HCEC 1CT (cell line): ENCODE results near the gene NR2C2.

Experiments used
- DNase-seq: peaks from one replicate; pipeline ENCODE4 v3.0.0-alpha.2; 2017

The NR2C2 gene

DNA sequence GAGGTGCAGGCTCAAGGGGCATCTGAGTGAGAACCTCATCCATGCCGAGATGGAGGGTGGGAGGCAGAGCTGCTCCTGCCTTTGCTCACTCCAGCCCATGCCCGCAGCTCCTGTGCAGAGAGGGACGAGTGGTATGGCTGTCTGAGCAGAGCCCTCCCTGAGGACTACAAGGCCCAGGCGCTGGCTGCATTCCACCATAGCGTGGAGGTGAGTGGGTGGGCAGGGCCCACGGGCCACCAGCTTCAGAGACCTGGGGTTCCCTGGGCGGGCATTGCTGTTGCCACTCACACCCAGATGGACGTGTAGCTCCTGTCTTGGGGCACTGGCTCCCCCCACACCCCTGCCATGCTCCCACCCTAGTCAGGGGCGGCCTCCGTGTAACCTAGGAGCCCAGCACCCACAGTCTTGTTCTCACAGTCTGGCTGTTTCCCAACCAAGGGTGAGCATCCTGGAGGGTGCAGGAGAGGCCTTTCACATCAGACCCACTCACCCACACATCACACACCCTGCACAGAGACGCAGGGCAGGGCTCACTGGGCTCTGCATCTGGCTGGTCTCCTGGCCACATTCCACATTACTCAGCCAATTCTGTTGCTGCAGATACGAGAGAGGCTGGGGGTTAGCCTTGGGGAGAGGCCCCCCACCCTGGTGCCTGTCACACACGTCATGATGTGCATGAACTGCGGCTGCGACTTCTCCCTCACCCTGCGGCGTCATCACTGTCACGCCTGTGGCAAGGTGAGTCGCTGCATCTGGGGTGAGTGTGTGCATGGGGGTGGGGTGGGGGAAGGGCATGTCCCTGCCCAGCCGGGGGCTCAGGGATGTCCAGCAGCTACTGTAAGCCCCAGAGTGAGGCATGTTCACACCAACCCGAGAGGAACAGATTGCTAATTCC is 25.3 kb upstream of the NR2C2 start:
- DNase-seq = no peak

DNA sequence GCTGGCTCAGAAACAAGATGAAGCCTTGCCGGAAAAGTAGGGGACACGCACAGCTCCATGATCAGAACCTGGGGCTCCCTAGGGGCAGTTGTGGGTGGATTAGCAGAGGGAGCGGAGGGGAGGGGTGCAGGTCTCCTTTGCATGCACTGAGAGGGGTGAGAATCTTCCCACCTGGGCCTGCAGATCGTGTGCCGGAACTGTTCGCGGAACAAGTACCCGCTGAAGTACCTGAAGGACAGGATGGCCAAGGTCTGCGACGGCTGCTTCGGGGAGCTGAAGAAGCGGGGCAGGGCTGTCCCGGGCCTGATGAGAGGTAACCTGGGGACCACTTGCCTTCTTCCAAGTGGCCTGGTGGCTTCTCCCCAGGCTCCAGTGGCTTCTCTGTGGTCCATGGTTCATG is 24.5 kb upstream of the NR2C2 start:
- DNase-seq = no peak

DNA sequence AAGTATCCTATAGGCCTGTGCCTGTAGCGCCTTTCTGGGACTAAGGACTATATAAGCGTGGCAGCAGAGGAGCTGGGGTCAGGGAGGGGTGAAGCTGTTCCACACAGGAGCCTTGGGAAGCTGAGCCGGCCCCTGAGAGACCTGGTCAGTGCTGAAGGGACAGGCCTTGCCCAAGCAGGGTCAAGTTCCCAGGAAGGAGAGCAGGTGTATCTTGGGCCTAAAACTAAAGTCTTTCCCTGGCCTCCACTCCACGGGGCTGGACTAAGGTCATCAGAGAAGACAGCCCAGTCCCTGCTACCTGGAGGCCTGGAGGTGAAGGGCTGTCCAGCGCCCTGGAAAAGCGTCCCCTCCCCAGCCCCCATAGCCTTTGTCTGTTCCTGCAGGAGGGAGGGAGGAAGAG is 23.9 kb upstream of the NR2C2 start:
- DNase-seq = no peak

DNA sequence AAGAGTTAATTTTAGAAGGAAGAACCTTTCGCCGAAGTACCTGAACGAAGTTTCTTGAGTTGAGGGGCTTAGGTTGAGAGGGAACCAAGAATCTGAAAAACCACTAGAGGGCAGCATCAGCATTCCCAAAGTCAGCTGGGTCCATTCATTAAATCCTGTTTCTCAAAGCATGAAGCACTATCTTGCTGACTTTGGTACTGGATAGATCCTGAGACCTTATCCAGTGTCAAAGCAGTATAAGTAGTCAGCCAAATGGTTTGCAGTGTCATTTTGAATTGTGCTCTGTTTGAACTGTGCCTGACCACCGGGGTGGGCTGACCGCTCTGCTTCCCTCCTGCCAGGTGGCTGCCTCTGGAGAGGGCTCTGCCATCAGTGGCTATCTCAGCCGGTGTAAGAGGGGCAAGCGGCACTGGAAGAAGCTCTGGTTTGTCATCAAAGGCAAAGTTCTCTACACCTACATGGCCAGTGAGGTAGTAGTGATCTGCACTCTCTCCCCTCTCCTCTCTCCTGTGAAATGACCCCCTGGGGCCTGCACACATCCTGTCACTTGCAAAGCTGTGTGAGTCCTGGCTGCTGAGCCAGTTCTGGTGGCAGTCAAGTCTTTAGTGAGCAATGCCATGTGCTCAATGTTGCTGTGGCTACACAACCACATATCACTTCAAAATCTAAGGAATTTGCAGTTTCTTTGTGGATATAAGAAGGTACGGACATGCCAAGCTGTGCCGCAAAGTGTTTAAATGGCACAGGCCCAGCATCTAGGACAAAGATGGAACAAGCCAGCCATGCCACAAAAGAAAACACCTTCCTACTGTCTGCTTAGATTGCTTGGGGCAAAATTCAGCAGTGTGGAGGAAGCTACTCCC is 21.4 kb upstream of the NR2C2 start:
- DNase-seq = peak; percentile 57

DNA sequence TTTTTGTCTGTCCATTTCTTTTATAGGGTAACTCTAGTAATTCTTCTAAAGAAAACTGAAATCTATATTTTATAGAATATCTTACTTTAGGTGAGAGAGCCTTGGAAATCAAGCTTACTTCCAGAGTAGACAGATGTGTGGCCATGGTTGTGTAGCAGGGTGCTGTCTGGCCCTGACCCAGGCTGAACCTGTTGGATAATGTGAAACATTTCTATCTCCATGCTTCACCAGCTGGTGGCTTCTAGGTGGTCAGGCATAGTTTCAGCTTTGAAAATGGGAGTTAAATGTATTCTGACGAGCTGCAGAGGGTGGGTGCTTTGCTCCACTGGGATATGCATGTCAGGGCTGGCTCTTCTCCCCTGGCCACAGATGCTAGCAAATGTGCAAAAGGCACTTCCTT is 20.8 kb upstream of the NR2C2 start:
- DNase-seq = no peak

DNA sequence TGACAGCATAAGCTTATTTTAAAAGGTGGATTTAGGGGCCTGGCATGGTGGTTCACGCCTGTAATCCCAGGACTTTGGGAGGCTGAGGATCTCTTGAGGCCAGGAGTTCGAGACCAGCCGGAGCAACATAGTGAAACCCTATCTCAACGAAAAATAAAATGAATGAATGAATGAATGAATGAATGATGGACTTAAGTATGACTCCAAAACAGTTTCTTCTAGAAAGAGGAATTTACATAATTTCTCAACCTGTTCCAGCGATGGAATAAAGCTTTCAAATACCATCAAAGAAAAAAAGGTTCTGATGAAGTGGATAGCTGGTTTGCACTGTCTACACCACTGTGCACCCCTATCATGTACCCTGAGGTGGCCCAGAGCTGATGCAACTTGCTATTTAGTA is 20.1 kb upstream of the NR2C2 start:
- no peak for DNase-seq

DNA sequence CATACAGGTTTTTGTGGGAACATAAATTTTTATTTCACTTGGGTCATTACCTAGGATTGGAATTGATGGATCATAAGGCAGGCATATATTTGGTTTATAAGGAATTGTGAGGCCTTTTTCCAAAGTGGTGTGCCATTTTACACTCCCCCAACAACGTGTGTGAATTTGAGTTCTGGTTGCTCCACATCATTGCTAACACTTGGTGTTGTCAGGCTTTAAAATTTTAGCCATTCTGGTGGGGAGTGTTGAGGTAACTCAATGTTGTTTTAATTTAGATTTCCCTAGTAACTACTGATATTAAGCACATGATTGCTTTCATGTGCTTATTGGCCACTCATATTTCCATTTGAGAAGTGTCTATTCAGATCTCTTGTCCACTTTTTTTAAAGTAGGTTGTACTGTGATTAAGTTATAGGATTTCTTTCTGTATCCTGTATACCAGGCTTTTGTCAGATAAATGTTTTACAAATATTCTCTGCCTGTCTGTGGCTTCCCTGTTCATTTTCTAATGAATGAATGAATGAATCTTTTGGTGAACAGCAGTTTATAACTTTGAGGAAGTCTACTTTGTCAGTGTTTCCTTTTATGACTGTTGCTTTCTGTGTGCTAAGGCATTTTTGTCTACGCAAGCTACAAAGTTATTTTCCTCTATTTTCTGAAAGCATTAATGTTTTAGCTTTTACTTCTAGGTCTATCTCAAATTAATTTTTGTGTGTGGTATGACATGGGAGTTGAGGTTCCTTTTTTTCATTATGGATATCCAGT is 17.9 kb upstream of the NR2C2 start:
- no peak for DNase-seq

DNA sequence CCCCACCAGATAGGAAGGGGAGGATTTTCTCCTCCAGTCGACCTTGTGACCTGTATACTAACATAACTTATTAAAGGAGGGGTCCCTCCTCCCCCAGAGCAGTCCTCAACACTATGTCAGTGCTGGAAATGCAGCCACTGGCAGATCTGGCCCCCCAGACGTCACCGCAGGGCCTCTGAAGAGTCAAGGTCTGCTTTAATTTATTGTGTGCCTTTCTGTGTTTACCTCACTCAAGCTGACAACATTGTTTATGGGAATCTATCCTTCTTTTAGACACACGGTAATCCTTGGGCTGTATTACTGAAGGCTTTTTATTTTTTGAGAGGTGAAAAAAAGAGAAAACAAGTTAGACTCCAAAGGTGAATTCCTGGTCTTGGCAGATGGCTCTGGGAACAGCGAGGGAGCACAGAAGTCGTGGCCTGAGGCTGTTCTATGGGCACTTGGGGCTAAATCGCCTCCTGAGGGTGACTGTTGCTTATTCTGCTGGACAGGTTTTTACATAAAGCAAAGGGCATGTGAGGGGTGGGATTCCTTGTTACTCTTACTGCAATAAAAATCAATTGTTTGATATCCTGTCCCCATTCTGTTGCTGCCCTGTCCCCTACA is 13.5 kb upstream of the NR2C2 start:
- no peak for DNase-seq

DNA sequence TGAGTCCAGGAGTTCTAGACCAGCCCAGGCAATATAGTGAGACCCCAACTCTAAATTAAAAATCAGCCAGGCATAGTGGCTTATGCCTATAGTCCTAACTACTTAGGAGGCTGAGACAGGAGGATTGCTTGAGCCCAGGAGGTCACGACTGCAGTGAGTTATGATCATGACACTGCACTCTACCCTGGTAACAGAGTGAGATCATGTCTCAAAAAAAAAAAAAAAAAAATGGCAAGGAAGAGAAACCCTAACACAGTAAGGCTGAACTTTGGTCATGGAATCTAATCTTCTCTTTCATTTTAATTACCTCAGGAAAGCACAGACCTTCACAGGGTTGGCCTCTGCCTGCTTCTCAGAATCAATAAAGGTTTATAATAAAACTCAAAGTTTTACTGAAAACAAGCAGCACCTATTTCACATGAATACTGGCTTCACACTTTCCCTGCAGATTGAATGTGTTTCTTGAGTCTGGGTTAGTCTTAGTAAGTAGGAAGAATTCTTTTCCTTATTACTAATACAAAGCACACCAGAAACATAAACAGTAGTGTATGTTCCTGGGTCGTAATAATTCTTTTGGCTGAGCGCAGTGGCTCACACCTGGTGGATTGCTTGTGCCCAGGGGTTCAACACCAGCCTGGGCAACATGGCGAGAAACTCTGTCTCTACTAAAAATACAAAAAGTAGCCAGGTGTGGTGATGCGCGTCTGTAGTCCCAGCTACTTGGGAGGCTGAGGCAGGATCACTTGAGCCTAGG is 11.6 kb upstream of the NR2C2 start:
- no peak for DNase-seq

DNA sequence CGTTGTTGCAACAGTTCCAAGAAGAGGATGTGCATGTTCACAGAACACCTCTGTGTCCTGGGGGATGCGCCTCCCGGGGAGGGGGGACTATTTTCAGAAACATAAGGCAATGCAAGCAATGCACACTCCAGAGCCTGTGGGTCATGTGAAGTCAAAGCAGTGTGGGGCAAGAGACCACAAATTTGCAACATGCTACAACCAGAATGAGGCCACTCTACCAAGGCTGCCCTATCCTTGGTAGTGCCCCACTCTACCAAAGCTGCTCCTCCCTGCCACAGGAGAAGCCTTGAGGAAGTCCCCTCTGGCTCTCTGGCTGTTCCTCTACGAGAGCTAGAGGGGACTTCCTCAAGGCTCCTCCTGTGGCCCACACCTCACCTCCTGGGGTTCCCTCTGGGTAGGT is 8.4 kb upstream of the NR2C2 start:
- no peak for DNase-seq

DNA sequence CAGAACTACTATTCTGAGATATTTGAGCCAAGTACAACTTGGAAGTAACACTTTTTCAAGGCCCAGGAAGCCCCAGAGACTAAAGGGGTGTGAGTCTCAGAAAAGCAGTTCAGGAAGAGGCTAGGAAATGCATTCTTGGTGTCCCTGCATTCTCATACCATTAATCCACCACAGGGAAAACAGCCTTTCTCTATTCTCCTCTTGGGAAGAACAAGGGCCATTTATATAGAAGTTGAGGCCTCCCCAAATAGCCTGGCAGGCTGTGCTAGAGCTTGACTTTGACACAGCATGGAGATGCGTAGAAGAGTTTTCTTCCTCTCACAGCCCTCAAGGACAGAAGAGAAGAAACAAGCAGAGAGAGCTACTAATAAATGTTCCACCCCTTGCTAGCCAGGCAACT is 5.5 kb upstream of the NR2C2 start:
- no peak for DNase-seq

DNA sequence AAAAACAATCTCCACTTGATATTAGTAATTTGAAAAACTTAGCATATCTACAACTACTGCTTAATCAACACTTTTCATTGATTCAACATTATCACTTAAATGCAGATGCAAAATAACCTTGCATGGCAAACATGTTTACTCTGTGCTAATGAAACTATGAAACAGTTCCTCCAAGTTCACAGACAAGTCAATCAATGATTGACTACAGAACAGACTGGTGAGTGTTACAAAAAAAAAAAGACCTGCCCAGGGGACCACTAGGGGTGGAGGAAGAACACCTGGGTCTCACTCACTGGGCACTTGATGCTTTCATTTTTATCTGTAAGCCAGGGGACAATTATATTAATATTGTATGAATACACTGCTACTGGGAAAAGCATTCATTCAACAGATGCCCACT is 4.3 kb upstream of the NR2C2 start:
- DNase-seq = no peak

DNA sequence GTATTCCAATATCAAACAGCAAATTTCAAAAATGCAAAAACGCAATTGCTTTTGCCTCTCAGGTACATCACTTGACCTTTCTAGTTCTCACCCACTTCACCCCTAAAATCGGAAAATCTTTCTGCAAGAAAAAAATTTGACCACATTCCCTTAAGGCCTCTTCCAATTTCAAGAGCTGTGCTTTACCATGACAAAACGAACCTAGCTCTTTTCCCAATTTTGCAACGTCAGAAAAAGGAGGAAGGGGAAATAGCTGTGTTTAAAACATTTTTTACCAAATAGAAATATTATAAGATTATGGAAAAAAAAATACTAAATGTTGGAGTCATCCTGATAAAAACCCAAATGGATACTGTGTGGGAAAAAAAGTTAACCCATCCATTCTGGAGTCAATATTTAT is 1.1 kb upstream of the NR2C2 start:
- no peak for DNase-seq

DNA sequence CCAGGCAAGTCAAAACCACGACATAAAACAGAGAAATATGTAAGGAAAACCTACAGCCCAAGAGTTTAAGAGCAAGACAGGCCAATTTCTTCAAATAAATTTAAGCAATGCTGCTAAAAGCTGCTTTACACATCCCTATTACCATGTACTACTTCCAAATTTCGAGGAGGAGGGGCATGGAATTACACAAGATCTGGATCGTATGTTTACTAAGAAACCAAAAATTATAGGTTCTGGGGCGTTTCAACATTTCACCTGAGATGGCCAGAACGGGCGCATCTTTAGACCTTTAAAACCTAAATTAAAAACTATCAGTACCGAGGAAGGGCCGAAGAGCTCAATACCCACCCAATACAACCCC is 664 bp upstream of the NR2C2 start:
- no peak for DNase-seq

DNA sequence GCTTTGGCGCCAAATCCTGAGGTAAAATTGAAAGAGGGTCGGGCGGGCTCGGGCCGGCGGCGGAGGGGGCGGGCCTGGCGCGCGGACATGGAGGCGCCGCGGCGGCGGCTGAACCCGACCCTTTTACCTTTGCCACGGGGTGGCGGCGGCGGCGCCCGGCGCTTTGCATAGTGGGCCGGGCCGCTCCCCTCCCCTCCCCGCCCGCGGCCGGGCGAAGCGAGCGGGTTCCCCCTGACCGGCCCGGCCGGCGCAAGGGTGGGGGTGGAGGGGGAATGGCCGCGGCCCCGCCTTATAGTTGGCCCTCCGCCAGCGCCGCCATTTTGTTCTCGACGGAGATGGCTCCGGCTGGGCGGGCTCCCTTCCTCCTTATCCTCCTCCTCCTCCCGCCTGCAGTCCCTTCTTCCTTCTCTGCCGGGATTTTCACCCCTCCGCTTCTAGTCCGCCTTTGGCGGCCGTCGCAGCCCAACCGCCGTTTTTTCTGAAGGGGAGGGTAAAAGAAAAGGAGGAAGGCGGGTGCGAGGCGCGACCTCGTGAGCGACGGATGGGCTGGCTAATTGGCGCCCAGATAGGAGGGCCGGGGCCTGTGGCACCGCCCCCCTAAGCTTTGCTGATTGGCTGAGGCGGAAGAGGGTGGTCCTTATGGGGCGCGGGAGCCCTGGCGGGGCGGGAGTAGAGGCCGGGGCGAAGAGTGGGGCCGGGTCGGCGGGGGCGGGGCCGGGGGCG is 664 bp downstream of the NR2C2 start:
- peak; percentile 96 for DNase-seq

DNA sequence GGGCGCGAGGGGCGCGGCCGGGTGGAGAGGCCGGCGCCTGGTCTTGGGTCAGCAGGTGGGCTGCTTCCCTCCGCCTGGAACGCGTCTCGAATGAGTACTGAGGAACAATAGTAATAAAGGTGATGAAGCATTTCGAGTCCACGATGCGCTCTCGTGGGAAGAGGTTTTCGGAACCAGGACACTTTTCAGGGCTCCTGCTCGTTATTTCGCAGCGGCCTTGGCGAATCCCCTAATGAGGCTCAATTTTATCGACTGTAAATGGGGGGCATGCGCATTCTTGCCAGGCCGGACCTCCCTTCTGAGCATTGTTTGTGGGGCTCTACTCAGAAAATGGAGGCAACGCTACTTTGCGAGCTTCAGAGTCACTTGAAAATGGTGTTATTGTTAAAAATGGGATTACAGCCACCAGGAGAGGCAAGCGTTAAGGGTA is 1.2 kb downstream of the NR2C2 start:
- DNase-seq = no peak

DNA sequence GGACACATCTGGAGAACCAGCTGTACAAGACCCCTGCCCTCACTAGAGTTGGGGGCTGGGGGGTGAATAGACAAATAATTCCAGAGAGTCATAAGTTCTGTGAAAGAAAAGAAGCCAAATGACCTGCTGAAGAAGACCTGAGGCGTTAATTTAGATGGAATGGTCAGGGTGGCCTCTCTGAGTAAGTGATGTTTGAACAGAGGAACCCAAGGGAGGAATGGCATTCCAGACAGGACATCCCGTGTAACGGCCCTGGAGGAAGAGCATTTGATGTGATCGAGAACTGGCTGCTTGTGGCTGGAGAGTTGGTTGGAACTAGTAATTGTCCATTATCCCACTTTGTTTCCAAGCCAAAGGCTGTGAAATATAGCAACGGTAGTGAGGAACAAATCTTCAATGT is 1.7 kb downstream of the NR2C2 start:
- DNase-seq = no peak

DNA sequence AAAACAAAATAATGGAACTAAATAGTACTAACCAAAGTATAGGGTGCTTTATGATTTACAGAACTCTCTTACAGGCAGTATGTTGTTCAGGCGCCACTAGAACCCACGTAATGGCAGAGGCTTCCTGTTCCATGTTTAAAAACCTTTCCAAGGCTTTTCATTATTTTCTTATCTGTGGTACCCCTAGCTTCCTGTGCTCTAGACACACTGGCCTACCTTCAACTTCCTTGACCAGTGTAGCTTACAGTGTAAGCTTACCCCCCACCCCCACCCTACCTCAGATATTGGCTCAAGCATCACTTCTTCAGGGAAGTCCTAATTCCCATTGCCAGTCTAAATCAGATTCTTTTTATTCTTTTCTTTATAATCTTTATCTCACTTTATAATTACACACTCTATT is 2.9 kb downstream of the NR2C2 start:
- DNase-seq = no peak

DNA sequence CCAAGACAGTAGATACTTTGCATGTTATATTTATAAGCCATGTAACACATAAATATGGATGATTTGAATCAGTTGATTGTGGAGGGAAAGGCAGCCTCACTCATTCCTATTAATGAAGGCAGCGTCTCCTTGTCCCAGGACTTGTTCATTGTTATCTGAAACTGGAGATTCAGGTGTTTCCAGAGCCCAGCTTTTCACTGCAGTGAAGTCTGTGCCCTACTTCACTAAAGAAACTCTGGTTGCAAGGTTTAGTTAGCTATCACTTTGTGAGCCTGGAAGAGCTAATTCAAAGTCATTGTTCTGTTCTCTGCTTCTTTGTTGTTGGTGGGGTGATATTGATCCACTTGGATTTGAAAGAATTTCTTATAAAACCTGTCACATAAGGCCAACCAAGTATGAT is 9.8 kb downstream of the NR2C2 start:
- DNase-seq = no peak

DNA sequence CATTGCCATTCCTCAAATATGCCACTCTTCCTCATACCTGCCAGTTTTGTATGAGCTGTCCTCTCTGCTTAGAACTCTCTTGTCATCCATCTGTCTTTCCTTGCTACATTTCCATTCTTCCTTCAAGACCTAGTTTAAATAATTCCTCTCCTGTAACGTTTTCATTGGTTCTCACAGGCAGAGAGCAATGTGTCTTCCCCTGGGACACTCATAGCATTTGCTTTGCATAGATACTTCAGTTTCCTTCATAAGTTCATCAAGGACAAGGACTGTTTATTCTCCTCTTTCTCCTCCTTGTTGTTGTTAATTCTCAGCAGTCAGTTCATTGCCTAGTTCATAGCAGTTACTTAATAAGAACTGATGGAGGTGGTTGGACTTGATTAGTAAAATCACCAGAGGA is 10.5 kb downstream of the NR2C2 start:
- no peak for DNase-seq

DNA sequence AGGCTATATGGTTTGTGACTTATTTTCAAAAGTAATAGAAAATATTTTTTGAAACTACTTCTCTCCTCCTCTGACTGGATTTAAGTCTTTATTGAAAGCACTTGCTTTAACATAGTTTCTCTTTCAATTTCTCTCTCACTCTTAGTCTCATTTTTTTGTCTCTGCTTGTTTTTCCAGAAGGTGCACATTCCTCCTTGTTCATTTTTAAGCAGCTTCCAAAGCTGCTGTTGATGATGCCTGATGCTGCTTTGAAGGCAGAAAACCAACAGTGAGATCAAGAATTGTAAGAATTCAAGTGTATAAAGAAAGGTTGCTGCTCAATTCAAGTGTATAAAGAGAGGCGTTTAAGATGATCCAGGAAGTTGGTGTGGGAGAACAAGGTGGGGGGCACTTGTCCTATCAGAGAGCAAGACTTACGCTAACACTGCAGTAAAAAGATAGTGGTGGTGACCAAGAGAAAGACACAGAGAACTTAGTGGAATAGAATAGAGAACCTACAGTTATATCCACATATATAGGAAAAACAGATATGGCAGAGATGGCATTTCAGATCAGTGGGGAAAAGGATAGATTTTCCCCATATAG is 12.1 kb downstream of the NR2C2 start:
- DNase-seq = no peak
